Epithelial cell of esophagus (primary cell): ENCODE measurements around the gene FRG2C.
"Not testable (repeated sequence)": the region's sequence is repeated elsewhere in the genome, so short reads cannot be mapped to it uniquely, and the experiment has no call there.

Experiments used
- DNase-seq: peaks from one replicate; pipeline ENCODE4 v3.0.0; 2010; ENCODE audit warnings: low read depth
- H3K4me3 ChIP-seq: 2 replicates; pipeline ENCODE4 v1.5.1; 2011; ENCODE audit warnings: mild to moderate bottlenecking, low read length, control low read depth
- TF ChIP-seq, protein P1 (sequence below): IDR thresholded peaks from 2 replicates; pipeline ENCODE4 v1.5.1; 2011; ENCODE audit warnings: low read depth, mild to moderate bottlenecking, low read length, control low read depth, inconsistent platforms; ENCODE audit not compliant: insufficient read depth; ENCODE audit errors: missing control alignments

FRG2C gene

DNA sequence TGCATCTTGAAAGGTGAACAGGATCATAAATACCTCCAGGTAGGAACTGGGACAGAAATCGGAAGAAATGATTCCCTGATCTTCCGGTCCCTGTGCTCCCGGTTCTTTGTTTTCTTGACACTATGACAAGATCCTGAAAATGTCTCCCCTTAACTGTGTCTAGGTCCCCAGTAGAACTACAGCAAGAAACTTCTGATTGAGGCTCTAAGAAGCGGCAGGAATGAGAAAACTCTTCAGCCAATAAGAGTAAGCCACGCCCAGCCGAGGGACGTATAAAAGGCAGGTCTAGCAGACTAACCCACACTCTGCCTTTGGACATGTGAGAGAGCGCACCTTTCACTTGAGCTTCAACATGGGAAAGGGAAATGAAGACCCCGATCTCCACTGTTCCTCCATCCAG lies at the start of gene FRG2C:
FRG2C (plus strand) TSS at position 301 of the 400 bp plus-strand sequence; CDS start at position 353, 52 bp downstream.
- not testable (repeated sequence) for DNase-seq, H3K4me3 ChIP-seq

DNA sequence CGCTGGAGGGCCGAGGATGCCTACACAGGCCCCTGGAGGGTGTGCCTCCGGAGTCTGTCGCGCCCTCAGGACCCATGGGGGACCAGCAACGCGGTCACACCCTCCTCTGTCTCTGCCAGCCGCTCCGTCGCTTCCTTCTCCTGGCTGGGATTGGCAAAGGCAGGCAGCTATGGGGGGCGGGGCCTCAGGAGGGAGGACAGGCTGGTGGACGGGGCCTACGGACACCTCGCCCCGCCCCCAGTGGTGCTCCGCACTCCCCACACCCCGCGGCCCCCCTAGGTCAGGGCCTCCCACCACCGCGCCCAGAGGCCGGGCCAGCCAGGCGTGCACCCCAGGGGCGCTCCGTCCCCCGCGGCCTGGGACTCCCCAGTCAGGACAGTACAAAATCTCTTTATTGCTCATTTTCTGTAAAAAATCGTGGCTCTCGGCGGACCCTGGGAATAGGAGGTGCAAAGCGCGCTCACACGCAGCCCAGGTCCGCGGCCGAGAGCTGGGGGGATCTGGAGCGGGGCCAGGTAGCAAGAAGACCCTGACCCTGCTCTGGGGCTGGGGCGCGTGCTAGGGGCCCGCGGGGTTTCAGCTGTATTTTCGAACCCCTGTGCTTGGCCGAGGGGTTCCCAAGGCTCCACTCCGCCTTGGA lies 45.3 kb upstream of the FRG2C start:
- H3K4me3 ChIP-seq, DNase-seq: not testable (repeated sequence)

DNA sequence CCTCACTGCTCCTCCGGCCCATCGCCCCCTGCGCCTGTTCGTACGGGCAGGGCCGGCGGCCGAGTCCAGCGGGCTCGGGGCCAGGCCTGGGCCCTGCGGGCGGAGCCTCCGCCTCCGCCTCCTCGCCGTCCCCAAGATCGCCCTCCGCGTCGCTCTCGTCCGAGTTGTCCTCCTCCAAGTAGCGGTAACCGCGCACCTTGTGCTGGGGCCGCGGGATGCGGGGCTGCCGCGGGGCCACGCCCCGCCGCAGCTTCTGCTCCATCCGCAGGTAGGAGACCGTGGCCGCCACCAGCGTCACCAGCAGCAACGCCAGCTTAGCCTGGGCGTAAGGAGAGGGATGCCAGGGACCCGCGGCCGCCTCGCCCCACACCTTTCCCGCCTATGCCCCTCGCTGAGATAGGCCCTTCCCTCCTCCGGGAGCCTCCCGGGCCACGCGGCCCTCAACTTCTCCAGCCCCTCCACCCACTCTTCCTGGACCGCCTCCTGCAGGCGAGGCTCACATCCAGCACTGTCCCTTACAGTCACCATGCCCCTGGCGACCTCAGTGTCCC lies 44.6 kb upstream of the FRG2C start:
- H3K4me3 ChIP-seq, DNase-seq: not testable (repeated sequence)

DNA sequence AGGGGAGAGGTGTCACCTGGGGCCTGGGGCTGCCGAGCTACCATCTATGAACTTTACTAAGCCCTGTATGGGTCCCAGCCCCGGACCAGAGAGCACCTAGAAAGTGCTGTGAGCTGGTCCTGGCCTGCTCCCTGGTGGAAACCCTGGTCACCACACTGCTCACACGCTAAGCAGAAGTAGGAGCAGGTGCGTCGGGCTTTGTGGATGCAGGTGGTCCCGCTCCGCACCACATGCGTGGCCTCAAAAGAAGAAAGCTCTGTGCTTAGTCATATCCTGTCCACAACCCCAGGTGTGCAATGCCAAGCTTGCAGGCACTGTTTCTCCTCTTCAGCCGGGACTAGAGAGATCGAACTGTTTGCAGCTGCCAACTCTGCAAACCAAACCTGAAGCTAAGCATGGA lies 42.4 kb upstream of the FRG2C start:
- DNase-seq, H3K4me3 ChIP-seq: not testable (repeated sequence)

DNA sequence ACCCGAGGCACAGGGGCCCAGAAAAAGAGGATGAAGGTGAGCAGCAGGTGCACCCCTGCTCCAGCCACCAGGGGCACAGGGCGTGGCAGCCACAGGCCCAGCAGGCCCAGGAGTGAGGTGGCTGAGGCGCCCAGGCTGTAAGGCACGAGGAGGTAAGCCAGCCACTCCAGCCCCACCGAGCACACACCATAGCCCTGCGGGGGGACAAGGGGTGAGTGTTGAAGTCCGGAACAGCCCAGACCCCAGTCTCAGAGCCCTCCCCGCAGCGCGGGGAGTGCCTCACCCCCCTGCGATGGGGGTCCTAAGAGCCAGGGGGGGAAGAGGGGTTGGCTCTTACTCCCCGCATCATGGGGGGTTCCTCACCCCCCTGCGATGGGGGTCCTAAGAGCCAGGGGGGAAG lies 40.5 kb upstream of the FRG2C start:
- DNase-seq, H3K4me3 ChIP-seq: not testable (repeated sequence)

DNA sequence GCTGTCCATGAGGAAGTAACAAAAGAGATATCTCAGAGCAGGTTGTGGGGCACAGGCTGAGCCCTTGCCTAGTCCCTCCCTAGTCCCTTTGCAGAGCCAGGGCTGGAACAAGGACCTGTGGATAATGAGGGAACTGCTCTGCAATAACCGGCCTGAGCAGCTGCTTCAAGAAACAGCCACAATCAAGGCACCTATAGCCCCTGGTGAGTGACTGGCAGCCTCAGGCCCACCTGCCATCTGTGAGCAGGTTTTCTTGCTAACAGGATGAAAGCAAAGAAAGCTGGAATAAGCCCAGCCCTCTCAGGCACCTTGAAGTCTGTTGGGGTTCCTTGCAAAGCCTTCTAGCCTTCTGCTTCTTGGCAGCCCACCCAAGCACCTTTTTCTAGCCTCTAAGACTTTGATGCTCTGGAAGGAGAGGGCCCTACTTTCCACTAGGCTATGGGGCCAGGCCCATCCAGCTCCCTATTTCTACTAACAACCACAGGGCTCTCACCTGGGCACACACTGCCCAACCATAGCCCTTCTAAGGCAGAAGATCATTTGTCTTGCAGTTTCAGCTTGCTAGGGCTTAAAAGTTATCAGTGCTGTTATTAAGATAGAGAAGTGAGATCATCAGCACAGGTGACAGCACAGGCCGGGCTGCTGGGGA lies 33.1 kb upstream of the FRG2C start:
- not testable (repeated sequence) for DNase-seq, H3K4me3 ChIP-seq

DNA sequence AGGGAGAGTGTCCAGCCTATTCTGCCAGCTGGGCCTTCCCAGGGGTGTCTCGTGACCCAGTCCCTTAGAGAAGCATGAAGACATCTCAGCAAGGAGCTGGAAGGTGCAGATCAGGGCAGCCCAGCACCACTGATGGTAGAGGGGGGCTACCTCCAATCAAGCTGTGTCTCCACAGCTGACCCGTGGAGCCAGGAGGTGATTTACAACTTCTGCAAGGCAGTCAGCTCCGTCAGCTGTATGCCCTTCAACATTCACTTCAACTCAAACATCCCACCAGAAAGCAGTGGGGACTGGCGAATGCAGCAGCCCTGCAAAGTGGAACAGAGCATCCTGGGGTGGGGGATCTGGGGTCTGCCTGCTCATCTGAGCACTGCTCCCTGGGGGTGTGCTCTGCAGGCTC lies 32.6 kb upstream of the FRG2C start:
- TF ChIP-seq, protein P1, sequence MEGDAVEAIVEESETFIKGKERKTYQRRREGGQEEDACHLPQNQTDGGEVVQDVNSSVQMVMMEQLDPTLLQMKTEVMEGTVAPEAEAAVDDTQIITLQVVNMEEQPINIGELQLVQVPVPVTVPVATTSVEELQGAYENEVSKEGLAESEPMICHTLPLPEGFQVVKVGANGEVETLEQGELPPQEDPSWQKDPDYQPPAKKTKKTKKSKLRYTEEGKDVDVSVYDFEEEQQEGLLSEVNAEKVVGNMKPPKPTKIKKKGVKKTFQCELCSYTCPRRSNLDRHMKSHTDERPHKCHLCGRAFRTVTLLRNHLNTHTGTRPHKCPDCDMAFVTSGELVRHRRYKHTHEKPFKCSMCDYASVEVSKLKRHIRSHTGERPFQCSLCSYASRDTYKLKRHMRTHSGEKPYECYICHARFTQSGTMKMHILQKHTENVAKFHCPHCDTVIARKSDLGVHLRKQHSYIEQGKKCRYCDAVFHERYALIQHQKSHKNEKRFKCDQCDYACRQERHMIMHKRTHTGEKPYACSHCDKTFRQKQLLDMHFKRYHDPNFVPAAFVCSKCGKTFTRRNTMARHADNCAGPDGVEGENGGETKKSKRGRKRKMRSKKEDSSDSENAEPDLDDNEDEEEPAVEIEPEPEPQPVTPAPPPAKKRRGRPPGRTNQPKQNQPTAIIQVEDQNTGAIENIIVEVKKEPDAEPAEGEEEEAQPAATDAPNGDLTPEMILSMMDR: no peak
- no peak overlapping the region for H3K4me3 ChIP-seq
- DNase-seq: no peak

DNA sequence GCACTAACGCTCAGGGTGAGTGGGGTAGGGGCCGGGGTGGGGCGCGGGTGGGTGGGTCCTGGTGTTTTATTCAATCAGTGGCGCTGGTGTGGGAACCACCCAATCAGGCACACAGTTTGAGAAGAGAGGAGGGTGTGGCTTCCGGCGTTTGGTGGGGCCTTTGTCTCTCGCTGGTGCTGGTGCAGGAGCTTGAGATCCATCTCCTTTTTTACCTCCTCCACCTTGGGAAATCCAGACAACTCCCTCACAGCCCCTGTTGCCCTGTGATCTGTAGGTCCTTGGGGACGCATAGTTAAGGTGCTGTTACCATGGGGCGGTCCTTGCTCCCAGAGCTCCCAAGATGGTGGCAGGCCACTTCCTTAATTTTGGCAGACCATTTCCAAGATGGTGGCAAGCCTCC lies 25.2 kb upstream of the FRG2C start:
- not testable (repeated sequence) for DNase-seq, H3K4me3 ChIP-seq

DNA sequence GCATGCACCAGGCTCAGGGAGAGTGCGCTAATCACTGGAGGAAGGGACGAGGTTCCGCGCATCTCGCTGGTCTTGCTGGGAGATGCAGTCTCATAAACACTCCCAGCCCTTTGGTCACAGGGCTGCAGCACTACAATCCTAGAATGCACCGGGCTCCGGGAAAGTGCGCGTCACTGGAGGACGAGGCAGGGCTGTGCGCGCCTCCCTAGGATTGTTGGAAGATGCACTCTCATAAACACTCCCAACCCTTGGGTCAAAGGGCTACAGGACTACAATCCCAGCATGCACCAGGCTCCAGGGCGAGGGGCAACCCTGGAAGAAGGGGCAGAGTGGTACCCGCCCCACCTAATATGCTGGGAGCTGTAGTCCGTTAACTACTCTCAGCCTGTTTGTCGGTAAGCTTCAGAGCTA lies 23.0 kb upstream of the FRG2C start:
- H3K4me3 ChIP-seq: peak overlapping the region; percentile 20
- DNase-seq: peak; percentile 50

DNA sequence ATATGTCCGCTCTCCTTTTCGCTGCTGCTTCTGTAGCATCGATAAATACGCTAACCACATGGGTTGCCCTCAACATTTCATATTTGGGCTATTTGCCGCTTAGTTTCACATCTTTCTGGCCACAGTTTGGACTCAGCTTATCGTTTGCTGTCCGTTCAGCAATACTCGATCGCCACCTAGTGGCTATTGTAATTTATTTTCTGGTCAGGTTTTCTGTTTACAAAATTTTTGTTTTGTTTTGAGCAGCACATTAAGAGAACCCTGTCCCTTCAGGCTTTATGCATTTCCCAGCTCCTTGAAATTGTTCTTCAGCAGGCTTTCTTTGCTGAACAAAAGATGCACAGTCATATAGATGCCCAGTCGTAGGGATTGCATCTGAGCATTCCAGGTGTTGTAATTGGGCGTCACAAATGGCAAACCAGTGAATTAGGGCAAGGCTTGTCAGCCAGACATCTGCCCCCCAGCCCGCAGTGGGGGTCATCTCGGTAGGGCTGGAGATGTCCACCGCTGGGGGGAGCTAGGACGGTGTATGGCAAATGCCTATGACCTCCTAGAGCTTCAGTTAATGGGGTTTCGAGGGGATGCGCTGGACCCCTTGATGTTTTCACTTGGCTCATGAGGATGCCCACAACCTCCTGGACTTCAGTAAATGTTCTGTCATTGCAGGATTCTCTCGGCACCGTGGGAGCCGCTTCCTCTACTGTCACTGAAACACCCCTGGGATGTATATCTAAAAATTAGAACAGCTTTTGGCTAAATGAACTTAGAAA lies 20.9 kb upstream of the FRG2C start:
- TF ChIP-seq, protein P1: peak; percentile 42
- peak; percentile 38 for DNase-seq
- H3K4me3 ChIP-seq: not testable (repeated sequence)

DNA sequence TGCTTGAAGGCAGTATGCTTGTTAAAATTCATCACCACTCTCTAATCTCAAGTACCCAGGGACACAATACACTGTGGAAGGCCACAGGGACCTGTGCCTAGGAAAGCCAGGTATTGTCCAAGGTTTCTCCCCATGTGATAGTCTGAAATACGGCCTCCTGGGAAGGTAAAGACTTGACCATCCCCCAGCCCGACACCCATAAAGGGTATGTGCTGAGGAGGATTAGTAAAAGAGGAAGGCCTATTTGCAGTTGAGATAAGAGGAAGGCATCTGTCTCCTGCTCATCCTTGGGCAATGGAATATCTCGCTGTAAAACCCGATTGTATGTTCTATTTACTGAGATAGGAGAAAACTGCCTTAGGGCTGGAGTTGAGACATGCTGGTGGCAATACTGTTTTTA lies 18.6 kb upstream of the FRG2C start:
- not testable (repeated sequence) for DNase-seq, H3K4me3 ChIP-seq

DNA sequence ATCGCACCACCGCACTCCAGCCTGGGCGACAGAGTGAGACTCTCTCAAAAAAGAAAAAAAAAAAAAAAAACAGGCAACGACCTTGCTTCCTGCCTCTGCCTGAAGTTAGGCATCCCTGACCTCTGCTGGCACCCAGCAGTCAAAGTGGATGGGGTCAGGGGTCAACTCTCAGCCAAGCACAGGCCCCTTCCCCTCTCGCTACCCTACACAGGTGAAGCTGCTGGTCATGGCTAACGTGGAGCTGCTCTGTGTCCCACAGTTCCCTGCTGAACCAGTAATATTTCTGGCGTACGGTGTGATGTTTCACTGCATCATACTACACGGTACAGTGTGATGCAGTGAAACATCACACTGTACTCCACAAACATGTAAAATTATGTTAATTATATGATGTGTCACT lies 13.9 kb upstream of the FRG2C start:
- H3K4me3 ChIP-seq: no peak overlapping the region
- DNase-seq: no peak
- TF ChIP-seq, protein P1: no peak

DNA sequence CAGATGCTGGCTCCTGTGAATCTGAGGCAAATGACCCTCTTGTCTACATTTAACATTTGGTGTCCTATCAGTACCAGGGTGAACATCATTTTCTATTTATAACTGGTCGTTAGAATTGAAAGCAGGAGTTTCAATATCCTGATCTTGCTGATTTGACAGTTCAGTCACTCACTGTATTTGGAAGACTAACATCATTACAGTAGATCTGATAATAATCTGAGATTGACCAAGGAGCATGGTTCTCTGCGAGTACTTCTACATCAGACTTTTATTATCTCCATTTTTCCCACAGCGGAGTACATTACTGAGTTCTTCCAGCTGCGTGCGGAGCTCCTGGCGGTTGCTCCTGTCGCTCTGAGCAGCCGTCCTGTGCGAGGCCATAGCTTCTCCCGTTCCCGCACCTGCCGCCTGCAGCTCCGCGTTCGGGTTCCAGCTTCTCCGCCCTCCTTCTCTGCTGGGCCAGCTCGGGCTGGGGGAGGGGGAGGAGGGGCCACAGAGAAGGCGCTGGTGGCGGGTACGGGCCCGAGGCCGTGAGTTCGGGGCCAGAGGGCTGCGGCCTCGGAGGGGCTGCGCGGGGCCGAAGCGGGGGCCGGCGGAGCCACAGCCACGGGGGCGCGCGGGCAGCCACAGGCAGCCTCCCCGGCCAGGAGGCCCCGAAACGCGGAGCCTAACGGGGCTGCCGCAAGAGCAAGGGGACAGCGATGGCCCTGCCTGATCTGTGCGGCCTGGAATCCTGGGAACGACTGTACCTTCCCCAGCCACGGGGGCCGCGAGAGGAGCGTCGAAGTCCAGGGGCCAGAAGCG lies 8.8 kb upstream of the FRG2C start:
- not testable (repeated sequence) for H3K4me3 ChIP-seq, DNase-seq

DNA sequence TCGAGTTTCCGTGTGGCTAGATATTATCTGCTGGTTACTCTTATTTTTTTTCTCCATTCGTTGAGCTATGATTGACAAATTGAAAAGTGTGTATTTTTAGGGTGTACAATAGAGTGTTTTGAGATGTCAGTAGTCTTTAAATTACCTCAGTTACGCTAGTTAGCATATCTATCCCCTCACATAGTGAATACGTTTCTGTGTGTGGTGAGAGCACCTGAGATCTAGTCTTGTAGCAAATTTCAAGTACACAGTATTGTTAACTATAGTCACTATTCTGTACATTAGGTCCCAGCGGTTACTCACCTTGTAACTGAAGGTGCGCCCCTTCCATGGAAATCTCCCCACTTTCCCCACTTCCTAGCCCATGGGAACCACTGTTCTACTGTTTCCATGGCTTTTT lies 8.2 kb upstream of the FRG2C start:
- DNase-seq, H3K4me3 ChIP-seq: not testable (repeated sequence)
